HG02610 (cell line): ENCODE data around the gene C12orf57.

Experiments
- ATAC-seq: cut with Tn5 transposase; IDR thresholded peaks from one replicate; pipeline ENCODE4 v1.9.1; 2021; ENCODE audit warnings: mild to moderate bottlenecking, moderate library complexity; ENCODE audit not compliant: unreplicated experiment

C12orf57 gene

DNA sequence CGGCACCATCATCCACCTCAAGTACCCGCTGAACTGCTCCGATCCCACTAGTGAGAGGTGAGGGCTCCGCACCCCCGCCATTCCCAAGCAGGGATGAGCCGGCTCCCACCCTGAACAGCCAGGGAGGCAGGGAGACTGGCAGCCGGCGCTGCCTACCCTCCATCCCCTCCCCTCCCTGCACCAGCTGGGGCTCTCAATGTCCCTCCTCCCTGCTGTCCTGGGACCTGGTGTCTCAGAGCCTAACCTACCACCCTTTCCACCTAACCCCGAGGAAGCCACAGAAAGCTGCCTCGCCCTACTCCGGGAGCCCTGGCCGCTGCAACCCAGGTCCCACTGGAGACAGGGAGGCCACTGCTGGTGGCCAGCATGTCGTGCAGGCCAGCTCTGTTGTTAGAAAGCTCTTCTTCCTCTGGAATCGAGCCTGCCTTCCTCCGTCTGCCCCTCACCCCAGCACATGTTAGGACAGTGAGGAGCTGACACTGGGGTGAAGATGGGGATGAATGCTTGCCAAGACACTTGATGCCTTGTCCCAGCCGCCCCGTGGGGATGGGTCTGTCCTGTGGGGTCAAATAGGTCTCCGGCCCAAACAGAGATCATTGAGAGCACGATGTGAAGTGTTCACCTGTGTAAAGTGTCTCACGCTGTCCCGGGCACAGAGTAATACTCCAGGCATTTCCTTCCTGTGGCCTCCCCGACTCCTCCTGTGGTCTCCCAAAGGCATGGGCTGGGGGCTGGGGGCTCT, 8.5 kb downstream of the C12orf57 start:
- ATAC-seq: no peak

DNA sequence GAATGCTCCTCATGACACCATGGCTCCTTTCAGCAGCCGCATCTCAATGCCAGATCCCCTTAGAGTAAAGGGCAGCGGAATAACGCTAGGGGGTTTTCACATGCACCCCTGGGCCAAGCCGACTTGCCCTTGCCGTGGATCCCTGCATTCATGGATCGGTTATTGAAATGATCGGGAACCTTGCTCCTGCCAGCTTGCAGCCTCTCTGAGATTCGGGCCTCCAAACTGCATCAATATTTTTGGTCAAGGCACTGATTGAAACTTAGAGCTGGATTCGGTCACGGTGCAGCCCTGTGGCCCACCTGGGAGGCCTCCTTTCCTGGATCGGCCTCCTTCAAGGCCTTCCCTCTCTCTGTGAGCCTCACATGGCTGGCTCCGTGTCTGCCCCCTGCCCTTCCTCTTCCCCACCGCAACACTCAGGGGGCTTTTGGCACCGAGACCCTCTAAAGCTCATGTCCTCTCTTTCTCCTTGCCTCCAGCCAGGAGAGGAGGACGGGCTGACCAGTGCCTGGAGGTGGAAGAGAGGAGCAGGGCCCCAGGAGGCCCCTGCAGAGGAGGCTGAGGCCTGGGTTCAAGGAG, 9.1 kb downstream of the C12orf57 start:
- no peak for ATAC-seq

DNA sequence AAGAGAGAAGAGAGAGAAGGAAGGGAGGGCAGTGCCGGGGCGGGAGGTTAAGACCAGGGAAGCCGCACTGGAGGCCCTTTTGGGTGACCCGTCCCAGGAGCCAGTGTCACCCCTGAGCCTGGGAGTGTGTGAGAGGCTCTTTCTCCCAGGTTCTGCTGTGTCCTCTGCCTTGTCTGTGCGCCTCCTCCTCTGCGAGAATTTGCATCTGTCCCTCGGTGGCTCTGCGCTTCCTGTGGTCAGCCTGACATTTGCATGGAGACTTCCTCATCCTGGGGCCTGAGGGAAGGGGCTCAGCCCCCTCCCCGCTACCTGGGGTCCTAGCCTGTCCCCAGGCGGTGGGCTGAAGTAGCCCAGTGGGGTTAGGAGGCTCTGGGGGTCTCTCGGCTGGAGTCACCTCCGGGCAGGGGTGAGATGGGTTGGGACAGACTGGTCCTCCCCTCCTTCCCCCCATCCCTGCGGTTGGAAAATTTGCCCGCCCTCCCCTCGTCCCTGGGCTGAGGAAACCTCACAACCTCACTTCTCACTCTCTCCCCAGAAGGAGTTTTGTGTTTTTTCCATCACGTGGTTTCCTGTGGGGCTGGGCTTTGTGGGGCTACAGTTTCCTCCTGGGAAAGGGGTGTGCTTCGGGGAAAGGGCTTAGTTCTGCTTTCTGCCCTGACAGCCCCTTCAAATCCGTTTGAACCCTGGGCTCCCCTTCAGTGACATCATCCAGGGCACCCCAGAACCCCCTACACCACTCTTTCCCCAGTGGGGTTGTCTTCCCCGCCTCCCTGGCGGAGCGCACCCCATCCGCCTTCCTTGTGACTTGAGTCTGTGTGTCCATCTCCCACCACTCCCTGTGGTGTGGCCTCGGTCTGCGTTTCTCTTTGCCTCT, 9.9 kb downstream of the C12orf57 start:
- peak; percentile 52 for ATAC-seq

DNA sequence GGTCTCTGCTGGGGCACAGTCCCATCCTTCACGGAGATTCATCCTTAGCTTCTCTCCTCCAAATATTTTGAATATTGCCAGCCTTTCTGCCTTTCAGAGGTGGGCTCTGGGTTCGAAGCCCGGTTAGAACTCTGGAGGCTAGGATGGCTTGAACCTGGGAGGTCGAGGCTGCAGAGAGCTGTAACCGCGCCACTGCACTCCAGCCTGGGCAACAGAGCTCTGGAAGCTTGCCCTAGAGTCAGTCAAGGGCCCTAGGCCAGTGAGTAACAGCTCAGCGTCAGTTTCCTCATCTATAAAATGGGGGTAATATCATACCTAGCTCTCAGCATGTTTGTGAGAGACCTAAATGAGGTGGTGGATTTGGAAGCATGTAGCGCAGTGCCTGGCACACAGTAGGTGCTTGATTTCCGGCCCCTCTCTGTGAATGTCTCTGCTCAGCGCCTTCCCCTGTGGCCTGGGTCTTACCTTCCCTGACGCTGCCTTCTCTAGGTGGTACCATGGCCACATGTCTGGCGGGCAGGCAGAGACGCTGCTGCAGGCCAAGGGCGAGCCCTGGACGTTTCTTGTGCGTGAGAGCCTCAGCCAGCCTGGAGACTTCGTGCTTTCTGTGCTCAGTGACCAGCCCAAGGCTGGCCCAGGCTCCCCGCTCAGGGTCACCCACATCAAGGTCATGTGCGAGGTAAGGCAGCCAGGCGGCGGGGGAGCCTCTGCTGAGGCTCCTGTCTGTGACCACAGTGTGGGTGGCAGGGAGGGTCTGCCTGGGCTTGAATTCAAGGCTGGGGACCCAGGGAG, 10.7 kb downstream of the C12orf57 start:
- no peak for ATAC-seq

DNA sequence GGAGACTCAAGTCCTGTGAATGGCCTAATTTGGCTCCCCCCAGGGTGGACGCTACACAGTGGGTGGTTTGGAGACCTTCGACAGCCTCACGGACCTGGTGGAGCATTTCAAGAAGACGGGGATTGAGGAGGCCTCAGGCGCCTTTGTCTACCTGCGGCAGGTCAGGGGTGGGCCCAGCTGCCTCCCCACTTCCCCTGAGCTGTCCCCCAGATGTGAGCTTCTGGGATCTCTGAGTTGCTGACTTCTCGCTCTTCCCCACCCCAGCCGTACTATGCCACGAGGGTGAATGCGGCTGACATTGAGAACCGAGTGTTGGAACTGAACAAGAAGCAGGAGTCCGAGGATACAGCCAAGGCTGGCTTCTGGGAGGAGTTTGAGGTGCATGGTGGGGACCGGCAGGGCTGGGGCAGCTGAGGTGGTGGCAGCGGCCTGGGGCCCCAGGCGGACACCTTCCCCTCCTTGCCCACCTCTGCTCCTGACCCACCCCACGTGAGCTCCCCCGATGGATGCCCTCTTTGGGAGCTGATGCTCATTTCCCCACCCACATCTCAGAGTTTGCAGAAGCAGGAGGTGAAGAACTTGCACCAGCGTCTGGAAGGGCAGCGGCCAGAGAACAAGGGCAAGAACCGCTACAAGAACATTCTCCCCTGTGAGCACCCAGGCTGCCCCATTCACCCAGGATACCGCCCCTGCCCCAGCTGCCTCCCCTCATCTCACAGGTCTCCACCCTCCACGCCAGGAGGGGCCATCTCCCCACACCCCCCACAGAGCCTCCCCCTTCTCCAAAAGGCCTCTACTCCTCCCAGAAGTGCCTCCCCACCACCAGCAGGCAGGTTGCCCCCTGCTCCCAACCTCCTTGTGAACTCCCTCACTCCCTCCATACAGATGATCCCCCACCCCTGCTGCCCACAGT, 11.5 kb downstream of the C12orf57 start:
- ATAC-seq: no peak

DNA sequence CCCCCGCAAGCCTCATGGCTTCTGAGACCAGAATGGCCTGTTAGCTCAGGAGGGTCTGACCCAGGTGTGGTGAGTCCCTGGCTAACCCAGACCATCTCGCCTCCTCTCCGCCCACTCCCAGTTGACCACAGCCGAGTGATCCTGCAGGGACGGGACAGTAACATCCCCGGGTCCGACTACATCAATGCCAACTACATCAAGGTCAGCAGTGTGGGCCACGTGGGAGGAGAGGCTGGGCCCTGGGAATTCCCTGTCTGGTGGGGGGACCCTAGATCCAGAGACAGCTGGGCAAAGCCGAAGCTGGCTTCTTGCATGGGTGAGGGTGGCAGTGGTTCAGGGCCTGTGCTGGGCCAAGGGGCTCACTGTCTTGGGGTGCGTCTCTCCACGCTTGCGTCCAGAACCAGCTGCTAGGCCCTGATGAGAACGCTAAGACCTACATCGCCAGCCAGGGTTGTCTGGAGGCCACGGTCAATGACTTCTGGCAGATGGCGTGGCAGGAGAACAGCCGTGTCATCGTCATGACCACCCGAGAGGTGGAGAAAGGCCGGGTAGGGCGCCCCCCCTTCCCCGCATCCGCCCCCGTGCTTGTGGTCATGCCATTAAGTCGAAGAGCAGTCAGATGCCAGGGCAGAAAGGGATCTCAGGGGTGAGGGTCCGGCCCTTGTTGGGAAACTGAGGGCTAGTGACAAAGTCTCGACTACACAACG, 12.4 kb downstream of the C12orf57 start:
- no peak for ATAC-seq

DNA sequence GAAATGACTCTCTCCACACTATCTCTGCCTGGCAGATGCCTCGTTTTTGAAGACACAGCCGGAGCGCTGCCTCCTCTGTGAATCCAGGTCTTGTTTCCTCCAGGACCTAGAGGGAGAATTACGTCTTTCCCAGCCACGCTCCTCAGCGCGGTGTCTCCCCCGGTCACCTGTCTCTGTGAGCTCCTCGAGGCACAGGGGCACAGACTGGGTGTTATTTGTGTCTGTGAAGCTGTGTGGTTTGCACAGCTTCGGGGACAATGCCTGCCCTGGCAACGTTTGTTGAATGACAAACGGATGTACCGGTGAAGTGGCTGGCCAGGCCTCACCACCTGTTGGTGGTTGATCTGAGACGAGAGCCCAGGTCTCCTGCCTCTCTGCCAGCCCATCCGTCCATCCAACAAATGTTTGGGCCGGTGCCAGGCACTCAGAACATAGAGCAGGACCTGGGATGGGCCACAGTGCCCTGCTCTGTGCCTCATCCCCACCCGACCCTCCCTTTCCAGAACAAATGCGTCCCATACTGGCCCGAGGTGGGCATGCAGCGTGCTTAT, 13.4 kb downstream of the C12orf57 start:
- ATAC-seq: no peak

DNA sequence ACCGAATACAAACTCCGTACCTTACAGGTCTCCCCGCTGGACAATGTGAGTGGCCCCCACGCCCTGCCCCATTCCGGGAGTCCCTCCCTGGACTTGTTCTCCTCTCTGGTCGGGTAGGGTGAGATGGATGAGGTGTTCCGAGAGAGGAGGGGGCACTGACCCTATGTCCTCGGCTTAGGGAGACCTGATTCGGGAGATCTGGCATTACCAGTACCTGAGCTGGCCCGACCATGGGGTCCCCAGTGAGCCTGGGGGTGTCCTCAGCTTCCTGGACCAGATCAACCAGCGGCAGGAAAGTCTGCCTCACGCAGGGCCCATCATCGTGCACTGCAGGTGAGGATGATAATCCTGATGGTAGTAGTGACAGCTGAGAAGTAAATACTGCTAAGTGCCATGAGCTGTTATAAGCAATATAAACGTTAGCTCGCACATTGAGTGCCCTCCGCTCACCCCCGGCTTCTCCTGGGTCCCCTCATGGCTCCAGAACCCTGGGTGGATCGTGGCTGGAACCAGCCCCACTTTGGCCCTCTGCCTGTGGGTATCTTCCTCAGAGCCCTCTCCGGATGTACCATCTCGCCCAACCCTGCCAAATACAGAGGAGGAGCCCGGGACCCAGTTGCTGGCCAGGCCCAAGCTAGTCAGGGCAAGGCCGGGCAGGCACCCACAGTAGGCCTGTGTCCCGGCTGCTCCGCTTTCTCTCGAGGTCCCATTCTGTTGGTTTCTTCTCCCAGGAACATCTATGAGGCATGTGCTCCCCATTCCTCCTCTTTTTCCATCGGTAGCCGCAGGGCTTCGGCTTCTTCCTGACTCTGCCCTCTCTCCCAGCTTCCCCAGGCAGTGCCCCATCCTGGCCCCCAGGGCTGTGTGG, 14.2 kb downstream of the C12orf57 start:
- ATAC-seq: no peak

DNA sequence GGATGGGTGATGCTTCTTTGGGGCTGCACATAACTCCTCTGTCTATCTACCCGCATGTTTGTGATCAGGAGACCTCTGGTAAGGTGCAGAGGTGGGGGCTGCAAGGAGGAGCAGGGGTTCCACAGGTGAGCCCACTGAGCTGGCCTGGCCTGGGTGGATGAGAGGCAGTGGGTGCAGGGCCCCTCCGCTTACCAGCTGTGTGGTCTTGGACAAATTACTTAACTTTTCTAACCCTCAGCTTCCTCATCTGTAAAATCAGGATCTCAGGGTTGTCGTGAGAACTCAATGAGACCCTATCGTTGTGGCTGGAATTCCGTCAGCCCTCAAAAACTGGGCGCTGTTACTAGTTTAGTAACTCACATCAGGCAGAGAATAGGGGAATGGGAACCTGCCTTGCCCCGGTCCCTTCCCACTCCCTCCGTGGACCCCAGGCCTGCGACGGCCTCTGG, 14.8 kb downstream of the C12orf57 start:
- no peak for ATAC-seq

DNA sequence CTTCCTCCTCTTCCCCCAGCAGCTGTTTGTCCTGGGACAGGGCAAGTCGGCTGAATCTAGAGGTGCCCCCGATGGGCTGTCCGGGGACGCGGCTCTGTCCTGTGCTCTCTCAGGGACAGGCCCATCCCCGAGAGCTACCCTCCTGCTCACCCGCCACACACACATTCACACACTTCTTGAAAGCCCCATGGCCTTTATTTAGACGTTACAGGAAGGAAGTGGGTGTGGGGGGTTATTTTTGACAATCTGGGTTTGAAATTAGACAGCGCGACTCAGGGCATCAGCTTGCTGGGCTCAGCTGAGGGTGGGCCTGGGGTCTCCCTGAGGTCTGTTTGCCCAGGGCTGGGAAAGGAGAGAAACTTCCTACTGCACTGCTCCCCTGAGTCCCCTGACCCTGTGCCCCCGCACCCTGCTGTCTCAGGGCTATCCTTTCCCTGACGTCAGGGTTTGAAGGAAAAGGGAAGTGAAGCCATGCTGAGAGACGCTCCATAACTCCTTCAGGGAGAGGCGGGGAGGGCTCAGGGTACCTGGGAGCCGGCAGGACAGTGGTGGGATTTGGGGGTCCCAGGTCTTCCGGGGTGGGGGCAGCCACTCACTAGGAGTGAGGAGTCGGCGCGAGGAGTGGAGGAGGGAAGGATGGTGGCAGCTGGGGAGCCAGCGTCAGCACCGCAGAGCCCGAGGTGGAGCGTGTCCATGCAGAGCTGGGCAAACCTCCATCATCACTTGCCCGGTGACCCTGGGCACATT, 15.4 kb downstream of the C12orf57 start:
- ATAC-seq: peak; percentile 60

DNA sequence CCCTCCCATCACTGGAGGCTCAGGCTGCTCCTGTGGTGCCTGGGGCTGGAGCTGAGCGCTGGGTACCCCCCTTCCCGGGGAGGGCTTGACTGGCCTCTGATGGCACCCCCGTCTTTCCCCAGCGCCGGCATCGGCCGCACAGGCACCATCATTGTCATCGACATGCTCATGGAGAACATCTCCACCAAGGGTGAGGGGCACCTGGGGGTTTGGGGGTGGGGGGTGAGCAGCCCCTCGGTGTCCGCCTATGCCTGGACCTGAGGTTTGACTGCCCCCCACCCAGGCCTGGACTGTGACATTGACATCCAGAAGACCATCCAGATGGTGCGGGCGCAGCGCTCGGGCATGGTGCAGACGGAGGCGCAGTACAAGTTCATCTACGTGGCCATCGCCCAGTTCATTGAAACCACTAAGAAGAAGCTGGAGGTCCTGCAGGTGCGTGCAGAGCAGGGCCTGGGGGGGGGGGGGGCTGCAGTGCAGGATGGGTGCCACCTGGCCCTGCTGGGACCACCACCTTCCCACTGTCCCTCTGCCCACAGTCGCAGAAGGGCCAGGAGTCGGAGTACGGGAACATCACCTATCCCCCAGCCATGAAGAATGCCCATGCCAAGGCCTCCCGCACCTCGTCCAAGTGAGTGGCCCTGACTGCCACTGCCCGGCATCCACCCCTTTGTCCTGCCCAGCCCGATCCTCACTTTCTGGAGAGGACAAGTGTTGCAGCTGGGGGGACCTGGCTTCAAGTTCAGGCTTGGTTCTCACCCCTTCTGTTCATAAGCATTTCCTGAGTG, 16.2 kb downstream of the C12orf57 start:
- no peak for ATAC-seq

DNA sequence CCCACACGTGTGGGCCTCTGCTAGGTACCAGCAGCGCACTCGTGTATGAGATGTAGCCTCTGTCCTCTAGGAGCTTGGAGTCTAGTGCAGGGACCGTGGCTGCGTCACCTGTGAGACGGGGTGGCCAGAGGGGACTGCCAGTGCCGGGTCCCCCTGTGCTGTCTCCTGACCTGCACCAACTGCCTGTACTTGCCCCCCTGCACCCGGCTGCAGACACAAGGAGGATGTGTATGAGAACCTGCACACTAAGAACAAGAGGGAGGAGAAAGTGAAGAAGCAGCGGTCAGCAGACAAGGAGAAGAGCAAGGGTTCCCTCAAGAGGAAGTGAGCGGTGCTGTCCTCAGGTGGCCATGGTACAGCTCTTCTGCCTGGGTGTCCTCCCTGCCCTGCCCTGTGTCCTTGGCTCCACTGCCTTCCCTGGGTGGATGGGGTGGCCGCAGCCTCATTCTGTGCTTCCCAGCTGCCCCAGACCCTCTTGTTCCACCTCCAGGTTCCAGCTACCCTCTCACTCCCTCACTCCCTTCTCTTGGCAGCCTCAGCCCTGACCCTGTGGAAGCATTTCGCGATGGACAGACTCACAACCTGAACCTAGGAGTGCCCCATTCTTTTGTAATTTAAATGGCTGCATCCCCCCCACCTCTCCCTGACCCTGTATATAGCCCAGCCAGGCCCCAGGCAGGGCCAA, 16.9 kb downstream of the C12orf57 start:
- ATAC-seq: no peak

DNA sequence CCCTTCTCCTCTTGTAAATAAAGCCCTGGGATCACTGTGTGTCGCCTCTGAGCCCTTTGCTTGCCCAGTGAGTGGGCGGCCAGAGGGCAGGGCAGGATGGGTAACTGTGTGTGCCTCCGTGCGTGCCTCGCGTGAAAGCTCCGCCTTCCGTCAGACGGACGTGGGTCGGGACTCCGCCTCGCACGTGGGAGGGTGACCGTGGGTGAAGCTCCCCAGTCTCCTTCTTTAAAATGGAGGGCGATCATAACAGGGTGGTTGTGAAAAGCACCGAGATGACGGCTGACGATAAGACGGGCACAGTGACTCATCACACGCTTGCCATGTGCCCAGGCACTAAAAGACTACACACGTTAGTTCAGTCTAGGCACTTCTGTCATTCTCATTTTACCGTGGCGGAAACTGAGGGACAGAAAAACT, 17.5 kb downstream of the C12orf57 start:
- no peak for ATAC-seq

DNA sequence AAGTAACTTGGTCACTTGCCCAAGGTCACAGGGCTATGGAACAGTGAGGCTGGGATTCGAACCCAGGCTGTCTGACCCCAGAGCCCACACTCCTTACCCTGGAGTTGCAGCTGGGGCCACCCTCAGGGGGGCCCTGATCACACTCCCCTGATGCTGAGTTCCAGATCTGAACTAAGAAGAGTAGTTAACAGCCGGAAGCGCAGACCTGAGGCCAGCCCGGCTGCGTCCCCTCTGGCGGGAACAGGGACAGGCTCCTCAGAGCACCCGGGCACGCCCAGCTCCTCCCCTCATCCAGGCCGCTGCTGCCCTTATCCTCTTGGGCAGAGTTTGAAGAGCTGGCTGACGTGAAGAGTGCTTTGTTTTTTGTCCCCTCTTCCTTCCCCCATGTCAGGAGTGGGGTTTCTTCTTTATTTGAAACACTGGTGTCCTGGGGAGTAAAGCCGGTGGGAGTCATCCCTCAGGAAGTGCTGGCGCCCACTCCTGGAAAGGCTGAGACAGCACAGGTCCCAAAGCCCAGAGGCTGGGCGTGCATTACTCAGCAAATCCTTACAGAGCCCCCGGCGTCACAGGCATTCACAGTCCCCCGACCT, 18.0 kb downstream of the C12orf57 start:
- no peak for ATAC-seq

DNA sequence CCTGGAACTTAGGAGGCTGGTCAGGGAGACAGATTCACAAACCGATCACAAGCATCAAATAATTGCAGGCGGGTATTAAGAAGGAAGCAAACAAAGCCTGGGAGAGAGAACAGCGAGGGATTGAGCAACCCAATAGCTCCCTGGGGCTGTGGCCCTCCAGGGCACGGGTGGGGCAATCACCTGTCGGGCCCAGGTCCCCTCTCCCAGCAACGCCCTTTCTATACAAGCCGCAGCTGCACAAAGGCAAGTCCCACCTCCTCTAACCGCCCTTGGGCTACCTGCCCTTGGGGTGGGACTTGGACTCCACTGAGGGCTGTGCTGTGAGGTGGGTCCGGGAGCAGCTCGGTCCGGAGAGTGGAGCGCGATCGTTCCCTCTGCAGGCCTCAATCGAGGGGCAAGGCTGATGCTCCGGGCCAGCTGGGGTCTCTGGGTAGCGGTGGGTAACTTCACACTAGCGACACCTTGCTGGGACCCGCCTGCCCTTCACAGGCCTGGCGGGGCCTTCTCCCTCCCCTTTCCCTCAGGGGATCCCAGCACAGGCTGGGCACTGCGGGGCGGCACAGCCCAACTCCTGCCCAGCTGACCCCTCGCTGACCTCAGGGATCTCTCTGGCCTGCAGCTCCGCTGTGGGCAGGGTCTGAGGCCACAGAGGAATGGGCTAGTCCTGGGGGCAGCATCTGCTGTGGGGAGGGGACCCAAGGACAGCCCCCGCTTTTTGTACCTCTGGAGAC, 18.6 kb downstream of the C12orf57 start:
- ATAC-seq: no peak
